ENCODE results near the gene PDIA4. TPM values are rescaled to one million over a fixed set of nuclear protein-coding genes. Genes with fewer than 3 reads are reported as not detected.

The PDIA4 gene
- total RNA-seq, 1 experiment from 2014 or later, result 217 TPM

DNA sequence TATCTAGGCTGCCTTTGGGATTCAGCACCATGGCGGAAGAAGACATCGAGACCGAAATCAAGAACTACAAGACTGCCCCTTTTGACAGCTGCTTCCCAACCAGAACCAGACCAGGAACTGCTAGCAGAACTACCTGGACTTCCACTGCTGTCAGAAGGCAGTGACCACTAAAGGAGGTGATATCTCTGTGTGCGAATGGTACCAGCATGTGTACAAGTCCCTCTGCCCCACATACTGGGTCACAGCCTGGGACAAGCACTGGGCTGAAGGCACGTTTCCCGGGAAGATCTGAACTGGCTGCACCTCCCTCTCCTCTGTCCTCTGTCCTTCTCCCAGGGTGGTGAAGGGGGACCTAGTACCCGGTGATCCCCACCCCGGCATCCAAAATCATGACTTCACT, 25.6 kb upstream of the PDIA4 start:
- intact Hi-C loops (cut with micrococcal nuclease), result no loop called here
- ChIA-PET RAD21 (ENCODE audit: low non-redundant PET in 1 of 2, low total read pairs in 2 of 2, uncharacterized antibody in 2 of 2, unreplicated experiment in 2 of 2) (no interaction called here), CTCF (interaction anchor here (2.1 kb wide), 1 partner anchor 12 kb away, joined by 5 read pairs; no protein-coding TSS in a partner anchor), POLR2A (no interaction called here)
- no peaks in the 10 kb centered on the region for H3K36me3 ChIP-seq (ENCODE audit: control insufficient read depth in 1 of 2, insufficient read depth in 2 of 2, low read length in 2 of 2)
- H3K4me3 ChIP-seq (replicated peaks in 1 of 2; ENCODE audit: low read depth in 1 of 2, low read length in 2 of 2), result no peak overlapping the region
- no peak overlapping the region for H2AFZ ChIP-seq (ENCODE audit: low read depth, low read length, poor library complexity, severe bottlenecking)
- no peaks in the 10 kb centered on the region for H3K79me2 ChIP-seq (ENCODE audit: insufficient read depth, low read length)
- ATAC-seq (no peak), DNase-seq (ENCODE audit: low read depth, low spot score) (no peak)
- no peaks in the 10 kb centered on the region for H3K9me3 ChIP-seq (ENCODE audit: control insufficient read depth in 1 of 2, insufficient read depth in 1 of 2, low read depth in 1 of 2, low read length in 2 of 2)
- H4K20me1 ChIP-seq (ENCODE audit: insufficient read depth), result no peaks in the 10 kb centered on the region
- H3K9me2 ChIP-seq (ENCODE audit: insufficient read depth), result no peaks in the 10 kb centered on the region
- TF ChIP-seq, protein P1, sequence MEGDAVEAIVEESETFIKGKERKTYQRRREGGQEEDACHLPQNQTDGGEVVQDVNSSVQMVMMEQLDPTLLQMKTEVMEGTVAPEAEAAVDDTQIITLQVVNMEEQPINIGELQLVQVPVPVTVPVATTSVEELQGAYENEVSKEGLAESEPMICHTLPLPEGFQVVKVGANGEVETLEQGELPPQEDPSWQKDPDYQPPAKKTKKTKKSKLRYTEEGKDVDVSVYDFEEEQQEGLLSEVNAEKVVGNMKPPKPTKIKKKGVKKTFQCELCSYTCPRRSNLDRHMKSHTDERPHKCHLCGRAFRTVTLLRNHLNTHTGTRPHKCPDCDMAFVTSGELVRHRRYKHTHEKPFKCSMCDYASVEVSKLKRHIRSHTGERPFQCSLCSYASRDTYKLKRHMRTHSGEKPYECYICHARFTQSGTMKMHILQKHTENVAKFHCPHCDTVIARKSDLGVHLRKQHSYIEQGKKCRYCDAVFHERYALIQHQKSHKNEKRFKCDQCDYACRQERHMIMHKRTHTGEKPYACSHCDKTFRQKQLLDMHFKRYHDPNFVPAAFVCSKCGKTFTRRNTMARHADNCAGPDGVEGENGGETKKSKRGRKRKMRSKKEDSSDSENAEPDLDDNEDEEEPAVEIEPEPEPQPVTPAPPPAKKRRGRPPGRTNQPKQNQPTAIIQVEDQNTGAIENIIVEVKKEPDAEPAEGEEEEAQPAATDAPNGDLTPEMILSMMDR (IDR thresholded peaks at IDR 0.05 in 2 of 3, conservative IDR thresholded peaks at IDR 0.05 in 1 of 3; ENCODE audit: borderline replicate concordance in 1 of 3, insufficient read depth in 1 of 3, low read depth in 2 of 3, low read length in 2 of 3), result no peak
- TF ChIP-seq, protein P2, sequence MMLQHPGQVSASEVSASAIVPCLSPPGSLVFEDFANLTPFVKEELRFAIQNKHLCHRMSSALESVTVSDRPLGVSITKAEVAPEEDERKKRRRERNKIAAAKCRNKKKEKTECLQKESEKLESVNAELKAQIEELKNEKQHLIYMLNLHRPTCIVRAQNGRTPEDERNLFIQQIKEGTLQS (IDR thresholded peaks at IDR 0.05), result no peak
- TF ChIP-seq RAD21 (IDR thresholded peaks at IDR 0.05; ENCODE audit: low read depth), result no peak
- H3K27ac ChIP-seq (ENCODE audit: low read depth, low read length), result no peak overlapping the region
- H3K9ac ChIP-seq (ENCODE audit: low read length), result no peak overlapping the region
- peaks cover 0 to 8% of the 10 kb centered on the region in 2 experiments; a peak in 1 of 4 replicates for H3K4me1 ChIP-seq (ENCODE audit: control insufficient read depth in 1 of 2, insufficient read depth in 2 of 2, low read length in 2 of 2)
- no peaks in the 10 kb centered on the region for H3K27me3 ChIP-seq (ENCODE audit: insufficient read depth, low read length)
- no peak overlapping the region for H3K4me2 ChIP-seq (ENCODE audit: low read length)
- no TSS peak for BruUV-seq (replicated peaks)

- no peak overlapping the region for H2AFZ ChIP-seq (ENCODE audit: low read depth, low read length, poor library complexity, severe bottlenecking)
- intact Hi-C loops (cut with micrococcal nuclease), result no loop called here
- no peaks in the 10 kb centered on the region for H3K9me2 ChIP-seq (ENCODE audit: insufficient read depth)
- BruUV-seq (replicated peaks), result no TSS peak
- RAD21 ChIA-PET (ENCODE audit: low non-redundant PET in 1 of 2, low total read pairs in 2 of 2, uncharacterized antibody in 2 of 2, unreplicated experiment in 2 of 2), result no interaction called here
- no peak overlapping the region for H3K9ac ChIP-seq (ENCODE audit: low read length)
- peaks cover 0 to 6% of the 10 kb centered on the region in 2 experiments; a peak in 1 of 4 replicates for H3K4me1 ChIP-seq (ENCODE audit: control insufficient read depth in 1 of 2, insufficient read depth in 2 of 2, low read length in 2 of 2)
- no peaks in the 10 kb centered on the region for H3K27me3 ChIP-seq (ENCODE audit: insufficient read depth, low read length)
- TF ChIP-seq ZNF274 (IDR thresholded peaks at IDR 0.05; ENCODE audit: low read depth, low read length), result no peak
- no peak for TF ChIP-seq ZBTB33 (IDR thresholded peaks at IDR 0.05; ENCODE audit: extremely low read depth, insufficient replicate concordance, low read length)
- TF ChIP-seq, protein P3, sequence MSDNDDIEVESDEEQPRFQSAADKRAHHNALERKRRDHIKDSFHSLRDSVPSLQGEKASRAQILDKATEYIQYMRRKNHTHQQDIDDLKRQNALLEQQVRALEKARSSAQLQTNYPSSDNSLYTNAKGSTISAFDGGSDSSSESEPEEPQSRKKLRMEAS (IDR thresholded peaks at IDR 0.05), result no peak
- POLR2A ChIA-PET, result no interaction called here
- no peaks in the 10 kb centered on the region for H3K9me3 ChIP-seq (ENCODE audit: control insufficient read depth in 1 of 2, insufficient read depth in 1 of 2, low read depth in 1 of 2, low read length in 2 of 2)
- no peak overlapping the region for H3K4me3 ChIP-seq (replicated peaks in 1 of 2; ENCODE audit: low read depth in 1 of 2, low read length in 2 of 2)
- CTCF ChIA-PET, result no interaction called here
- no peaks in the 10 kb centered on the region for H4K20me1 ChIP-seq (ENCODE audit: insufficient read depth)
- DNase-seq (ENCODE audit: low read depth, low spot score) (no peak), ATAC-seq (no peak)
- H3K79me2 ChIP-seq (ENCODE audit: insufficient read depth, low read length), result no peaks in the 10 kb centered on the region
- H3K4me2 ChIP-seq (ENCODE audit: low read length), result no peak overlapping the region
- no peak overlapping the region for H3K27ac ChIP-seq (ENCODE audit: low read depth, low read length)
- no peaks in the 10 kb centered on the region for H3K36me3 ChIP-seq (ENCODE audit: control insufficient read depth in 1 of 2, insufficient read depth in 2 of 2, low read length in 2 of 2)
Observed at GRCh38 chr7:149053384-149053783, 25.1 kb upstream of the PDIA4 start.

Measured in HCT116 (cell line).